T-helper 22 cell (primary cell): ENCODE results near the gene SLC24A3.

ENCODE experiments used
- DNase-seq: peaks from one replicate; pipeline ENCODE4 v3.0.0-alpha.2; 2020; ENCODE audit warnings: low read depth

SLC24A3 gene

GRCh38 chr20:19302714-19303113 is 90.3 kb downstream of the SLC24A3 start:
- DNase-seq, result no peak

GRCh38 chr20:19304389-19304788 is 91.9 kb downstream of the SLC24A3 start:
- no peak for DNase-seq

DNA sequence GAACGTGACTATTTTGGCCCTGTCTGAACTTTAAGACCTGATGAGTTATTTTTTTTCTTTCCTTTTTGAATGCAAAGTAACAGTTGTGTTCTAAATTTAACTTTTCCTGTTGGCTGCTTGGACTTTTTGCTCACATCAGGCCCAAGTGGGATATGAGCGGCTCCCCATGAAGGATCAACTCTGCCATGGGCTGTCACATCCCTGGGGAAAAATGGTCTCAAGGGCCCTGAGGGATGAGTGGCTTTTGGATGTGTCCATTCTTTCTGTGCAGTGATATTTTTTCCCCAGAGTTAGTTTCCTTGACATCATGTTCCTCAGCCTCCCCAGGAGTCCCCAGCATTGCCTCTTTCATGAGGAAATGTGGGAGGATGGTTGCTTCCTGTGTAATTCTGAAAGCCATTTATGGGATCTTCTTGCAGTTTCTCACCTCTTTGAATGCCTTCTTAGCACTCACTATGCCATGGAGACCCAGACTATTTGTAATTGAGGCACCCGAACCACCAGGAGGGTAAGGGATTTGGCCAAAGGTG is 92.5 kb downstream of the SLC24A3 start:
- no peak for DNase-seq

GRCh38 chr20:19308146-19308545 is 95.7 kb downstream of the SLC24A3 start:
- no peak for DNase-seq

DNA sequence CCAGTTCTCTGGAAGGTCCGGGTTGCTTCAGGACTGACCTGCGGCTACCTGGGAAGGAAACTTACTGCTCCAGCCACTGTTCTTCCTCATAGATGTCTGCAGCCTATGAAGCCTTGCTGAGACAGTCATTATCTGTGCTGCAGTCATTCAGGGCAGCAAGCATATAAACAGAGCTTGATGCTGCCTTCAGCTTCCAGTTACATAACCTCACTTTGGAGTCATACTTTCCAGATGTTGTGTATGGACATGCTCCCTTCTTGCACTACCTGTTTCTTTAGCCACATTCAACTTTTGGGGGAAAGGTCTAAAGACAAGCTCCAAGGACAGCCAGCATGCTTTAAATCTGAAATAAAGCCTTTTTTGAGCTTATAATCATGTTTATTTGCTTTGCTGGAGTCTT is 98.1 kb downstream of the SLC24A3 start:
- DNase-seq, result no peak

GRCh38 chr20:19313342-19314069 is 101.1 kb downstream of the SLC24A3 start:
- no peak for DNase-seq

DNA sequence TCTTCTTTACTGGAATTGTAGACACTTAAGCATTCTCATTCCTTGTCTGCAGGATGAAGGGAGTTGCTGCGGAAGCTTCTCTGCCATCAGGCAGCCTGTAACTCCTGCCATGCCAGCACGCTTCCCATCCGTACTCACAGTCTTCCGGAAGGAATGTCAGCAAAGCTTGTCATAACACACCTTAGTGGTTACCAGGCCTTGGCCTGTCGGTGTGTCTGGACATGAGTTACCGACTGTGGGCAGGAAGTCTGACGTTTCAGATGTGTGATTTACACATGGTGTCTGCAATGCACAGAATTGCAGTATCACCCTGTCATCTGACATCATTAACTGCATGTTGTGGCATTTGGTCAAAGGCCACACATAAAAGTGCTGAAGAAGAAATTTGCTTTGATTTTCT is 102.2 kb downstream of the SLC24A3 start:
- DNase-seq, result no peak

DNA sequence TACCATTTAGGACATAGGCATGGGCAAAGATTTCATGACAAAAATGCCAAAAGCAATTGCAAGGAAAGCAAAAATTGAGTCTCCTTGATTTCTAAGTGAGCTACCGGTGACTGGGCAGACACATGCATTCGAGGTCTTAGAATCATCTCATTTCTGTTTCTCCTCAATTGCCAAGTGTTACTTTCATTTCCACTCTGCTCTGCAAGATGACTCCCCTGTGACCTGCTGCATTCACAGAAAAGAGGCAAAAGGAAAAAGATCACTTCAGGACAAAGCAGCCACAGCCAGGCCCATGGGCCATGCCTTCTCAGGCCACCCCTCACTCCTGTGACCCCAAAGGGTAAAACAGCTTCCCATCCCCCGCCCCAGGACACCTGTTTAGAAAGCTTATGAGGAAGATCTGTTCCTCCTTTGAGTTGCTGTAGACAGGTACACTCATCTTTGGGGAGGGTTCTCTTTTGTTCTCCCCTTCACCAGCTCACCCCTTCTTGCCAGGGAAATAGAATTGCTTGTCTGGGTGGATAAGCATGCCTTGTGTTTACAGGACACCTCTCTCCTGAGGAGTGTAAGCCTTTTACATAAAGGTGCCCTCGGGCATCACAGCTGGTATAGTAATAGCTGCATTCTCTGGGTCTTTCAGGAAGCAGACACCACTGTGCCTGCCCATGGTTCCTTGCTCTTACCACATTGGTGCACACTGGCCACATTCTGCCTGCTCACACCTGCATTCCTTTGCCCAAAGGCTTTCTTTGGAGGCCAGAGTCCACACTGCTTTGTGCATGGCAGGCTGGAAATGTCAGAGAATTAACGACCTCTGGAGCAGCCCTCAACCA is 105.0 kb downstream of the SLC24A3 start:
- no peak for DNase-seq

GRCh38 chr20:19318610-19319009 is 106.2 kb downstream of the SLC24A3 start:
- DNase-seq, result no peak

DNA sequence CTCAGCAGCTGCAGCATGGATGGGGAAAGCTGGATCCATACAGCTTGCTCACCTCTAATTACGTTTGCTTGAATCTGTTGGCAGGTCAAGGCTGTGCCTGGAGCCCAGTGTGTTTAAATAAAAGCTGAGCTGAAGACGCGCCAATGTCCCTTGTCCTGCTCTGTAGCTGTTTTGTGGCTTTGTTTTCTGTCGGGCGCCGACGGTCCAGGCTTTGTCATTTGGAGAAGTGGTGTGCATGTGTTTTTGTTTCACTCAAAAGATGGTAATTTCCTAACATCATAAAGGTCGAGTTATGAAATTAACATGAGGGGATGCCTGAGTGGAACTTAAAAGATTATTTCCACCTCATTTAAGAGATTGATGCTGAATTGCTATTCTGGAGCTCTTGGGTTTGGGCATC is 107.6 kb downstream of the SLC24A3 start:
- no peak for DNase-seq

GRCh38 chr20:19321176-19321575 is 108.7 kb downstream of the SLC24A3 start:
- no peak for DNase-seq

GRCh38 chr20:19322061-19322985 is 109.9 kb downstream of the SLC24A3 start:
- DNase-seq, result no peak

DNA sequence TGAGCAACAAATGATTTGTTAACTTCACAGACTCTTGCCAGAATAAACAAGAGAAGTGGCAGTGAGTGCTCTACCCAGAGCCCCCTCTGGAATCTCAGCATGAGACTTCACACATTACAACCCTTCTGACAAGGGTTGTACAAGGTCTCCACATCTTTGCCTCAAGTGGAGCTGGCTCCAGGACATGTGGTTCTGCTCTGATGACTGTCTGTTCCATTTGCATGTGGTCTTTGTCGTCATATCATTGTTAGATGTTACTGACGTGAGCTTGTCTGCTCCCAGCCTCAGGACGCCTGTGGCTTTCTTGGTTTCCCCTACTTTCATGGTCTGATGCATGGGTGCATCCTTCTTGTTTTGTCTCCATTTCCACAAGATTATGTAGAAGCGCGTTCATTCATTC is 115.0 kb downstream of the SLC24A3 start:
- DNase-seq, result no peak

GRCh38 chr20:19328676-19329075 is 116.2 kb downstream of the SLC24A3 start:
- DNase-seq, result no peak

DNA sequence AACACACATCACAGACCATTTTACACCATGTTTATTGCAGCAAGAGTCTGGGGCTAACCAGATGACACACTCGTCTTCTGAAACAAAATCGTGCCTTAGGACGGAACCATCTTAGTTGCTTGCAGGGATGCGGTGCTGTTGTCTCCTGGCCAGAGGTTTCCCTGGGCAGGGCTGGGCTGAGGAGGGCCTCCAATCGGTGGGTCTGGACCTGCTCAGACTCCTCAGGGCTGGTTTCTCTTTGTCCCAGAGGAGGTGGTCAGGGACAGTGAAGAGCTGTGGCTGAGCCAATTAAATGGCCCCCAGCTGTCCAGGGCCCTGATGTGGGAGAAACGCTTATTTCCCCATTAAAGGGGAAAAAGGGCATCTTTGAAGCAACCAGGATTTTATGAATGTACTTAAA is 117.6 kb downstream of the SLC24A3 start:
- DNase-seq, result no peak

DNA sequence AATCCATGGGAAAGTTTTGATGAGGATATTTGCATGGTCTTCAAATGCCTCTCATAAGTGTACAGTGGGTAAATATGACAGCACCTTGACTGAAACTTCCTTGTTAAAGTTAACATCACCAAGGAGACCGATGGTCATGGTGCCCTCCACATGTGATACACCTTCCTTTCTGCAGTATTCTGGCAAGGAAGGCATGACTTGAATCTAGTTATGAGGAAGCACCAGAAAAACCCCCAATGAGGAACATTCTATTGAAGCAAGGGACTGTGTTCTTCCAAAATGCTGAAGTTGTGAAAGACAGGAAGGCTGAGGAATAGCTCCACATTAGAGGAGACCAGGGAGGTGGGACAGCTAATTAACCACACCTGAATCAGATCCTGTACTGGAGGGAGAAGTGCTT is 118.3 kb downstream of the SLC24A3 start:
- no peak for DNase-seq

- DNase-seq, result no peak
These were observed 121.1 kb downstream of the SLC24A3 start for GRCh38 chr20:19333563-19333962.

GRCh38 chr20:19335341-19335740 is 122.9 kb downstream of the SLC24A3 start:
- no peak for DNase-seq

DNA sequence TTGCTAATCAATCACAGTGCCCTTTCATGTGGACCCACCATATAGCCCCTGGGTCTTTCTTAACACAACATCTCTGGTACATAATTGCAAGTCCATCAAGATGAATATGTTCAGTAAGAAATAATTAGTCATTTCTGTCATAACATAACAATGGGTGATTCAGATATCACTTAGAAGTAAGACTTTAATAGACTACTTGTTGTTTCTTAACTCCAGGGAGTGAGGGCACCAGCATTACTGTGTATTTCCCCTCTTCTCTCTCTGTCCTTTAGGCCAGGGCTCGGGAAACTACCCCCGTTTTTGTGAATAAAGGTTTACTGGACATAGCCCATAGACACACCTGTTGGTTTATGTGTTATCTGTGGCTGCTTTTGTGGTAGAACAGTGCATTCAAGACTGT is 123.5 kb downstream of the SLC24A3 start:
- no peak for DNase-seq

GRCh38 chr20:19336631-19337030 is 124.2 kb downstream of the SLC24A3 start:
- DNase-seq, result no peak

DNA sequence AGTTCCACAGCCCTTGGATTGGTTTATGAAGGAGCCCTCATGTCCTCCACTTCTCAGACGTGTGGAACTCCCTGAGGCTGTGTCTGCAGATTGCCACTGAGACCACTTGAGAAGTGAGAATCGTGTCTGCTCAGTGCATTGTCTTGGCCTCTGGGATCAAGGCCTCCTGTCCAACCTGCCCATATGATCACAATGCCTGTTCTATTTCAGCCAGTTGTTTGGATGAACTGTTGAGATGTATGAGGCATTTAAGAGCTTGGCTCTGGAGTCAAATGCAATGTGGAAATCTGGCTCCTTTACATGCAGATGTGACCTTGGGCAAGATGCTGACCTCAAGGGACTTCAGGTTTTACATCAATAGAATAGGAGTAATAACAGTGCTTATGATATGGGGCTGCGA is 125.9 kb downstream of the SLC24A3 start:
- no peak for DNase-seq

DNA sequence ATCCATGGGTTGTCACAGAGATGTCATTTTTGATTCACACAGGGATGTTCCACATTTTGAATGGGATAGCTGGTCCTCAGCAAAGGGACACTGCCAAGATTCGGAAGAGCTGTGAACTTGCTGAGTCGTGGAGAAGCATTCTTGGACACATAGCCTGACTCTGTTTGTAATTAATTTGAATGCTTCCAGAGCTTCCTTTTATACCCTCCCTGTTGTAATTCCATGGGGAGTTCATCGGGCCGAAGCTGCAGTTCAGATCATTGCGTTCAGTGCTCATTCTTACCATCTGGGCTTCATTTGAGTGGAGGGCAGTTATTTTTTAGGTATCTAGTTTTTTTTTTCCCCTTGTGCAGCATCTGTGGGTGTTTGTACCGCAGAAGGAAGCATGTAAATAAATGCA is 126.5 kb downstream of the SLC24A3 start:
- DNase-seq, result no peak
